Retina (tissue), 1 donor: Measurements from ENCODE around the gene KIAA1755.

Source experiments
- DNase-seq: peaks from one replicate; pipeline ENCODE4 v3.0.0-alpha.2; 2016

The KIAA1755 gene

GRCh38 chr20:38217791-38218565, 42.6 kb downstream of the KIAA1755 start:
- peak; percentile 77 for DNase-seq

DNA sequence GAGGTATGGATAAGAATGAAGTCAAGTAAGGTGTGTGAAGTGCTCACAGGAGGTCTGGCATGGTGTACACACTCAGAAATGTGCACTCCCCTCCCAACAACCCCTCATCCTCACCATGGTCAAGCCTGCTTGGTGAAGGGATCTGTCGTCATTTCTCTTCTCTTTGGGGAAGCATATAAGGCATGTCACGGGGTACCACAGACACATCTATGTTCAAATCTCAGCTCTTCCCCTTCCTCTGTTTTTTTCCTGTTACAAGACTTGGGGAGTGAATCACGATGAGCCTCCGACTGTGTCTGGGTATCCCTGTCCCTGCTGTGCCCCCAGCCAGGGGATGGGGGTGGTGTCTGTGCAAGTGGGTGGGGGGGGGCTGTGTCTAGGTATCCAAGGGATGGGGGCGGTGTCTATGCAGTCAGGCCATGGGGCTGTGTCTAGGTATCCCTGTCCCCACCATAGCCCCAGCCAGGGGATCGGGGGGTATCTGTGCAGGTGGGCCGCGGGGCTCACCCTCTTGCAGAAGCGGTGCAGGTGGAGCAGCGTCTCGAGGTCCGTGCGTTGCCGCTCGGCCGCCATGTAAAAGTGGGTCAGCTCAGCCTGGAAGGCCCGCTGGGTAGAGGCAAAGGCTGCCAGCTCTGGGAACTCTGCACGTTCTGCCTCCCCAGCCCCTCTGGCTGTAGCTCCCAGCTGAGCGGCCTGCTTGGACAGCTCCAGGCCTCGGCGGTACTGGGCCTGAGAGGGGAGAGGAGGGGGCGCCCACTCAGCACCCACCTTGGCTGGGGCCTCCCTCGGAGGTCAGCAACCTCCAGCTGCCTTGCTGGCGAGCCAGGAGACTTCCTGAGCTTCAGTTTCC, 43.6 kb downstream of the KIAA1755 start:
- no peak for DNase-seq

DNA sequence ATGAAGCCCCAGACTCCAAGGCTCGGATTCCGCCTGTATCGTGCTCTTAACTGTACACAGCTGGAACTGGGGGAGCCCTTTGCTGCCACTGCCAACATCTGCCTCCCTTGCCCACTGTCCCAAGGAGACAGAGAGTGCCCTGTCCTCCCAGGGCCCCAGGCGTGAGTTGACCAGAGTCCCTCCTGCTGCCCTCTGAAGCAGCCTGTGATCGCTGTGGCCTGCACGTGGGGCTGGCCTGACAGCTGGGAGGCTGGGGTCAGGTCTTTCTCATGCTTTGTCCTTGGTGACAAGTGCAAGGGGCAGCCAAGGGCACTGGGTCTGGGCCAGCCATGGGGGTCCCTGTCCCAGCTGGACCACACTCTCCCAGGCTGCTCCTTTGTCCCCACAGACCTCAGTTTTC, 44.3 kb downstream of the KIAA1755 start:
- DNase-seq, result no peak

- DNase-seq, result no peak
Observed at GRCh38 chr20:38215194-38216182, 45.0 kb downstream of the KIAA1755 start.

DNA sequence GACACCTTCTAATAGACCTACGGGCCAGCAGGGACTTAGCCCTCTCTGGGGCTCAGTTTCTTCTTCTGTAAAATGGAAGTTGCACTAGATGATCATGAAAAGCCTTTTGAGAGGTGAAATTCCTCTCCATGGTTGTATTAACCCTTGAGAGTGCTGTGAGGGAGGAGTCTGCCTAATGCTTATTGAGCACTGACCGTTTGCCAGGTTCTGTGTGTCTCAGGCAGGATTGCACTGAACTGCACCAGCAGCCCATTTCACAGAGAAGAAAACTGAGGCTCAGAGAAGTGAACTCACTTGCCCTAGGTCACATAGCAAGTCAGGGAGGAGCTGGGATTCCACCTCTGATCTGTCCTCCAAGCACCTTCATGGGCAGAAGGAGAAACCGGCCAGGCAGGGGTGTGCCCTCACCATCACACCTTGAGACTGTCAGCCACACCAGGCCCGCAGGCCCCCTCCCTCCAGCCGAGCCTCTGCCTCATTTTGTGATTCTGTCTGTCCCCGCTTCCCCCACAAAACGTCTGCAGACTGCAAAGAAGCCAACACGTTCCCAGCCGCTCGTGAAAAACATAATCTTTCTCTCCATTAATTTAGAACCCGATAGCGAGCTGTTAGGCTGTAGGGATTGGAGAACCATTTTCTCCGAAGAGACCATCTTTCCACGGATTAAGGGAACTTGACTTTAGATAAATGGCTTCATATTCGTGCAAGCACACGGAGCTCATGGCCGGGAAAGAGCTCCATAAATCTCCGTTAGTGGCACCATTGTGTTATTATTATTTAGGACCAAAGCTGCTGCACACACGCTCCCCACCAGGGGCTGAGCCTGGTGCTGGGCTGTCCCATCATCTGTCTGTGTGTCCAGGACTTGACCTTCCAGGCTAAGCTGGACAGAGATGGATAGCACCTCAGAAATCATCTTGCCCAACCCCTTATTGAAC, 46.0 kb downstream of the KIAA1755 start:
- DNase-seq, result no peak

- DNase-seq, result no peak
Observed at GRCh38 chr20:38213607-38213940, 47.0 kb downstream of the KIAA1755 start.

DNA sequence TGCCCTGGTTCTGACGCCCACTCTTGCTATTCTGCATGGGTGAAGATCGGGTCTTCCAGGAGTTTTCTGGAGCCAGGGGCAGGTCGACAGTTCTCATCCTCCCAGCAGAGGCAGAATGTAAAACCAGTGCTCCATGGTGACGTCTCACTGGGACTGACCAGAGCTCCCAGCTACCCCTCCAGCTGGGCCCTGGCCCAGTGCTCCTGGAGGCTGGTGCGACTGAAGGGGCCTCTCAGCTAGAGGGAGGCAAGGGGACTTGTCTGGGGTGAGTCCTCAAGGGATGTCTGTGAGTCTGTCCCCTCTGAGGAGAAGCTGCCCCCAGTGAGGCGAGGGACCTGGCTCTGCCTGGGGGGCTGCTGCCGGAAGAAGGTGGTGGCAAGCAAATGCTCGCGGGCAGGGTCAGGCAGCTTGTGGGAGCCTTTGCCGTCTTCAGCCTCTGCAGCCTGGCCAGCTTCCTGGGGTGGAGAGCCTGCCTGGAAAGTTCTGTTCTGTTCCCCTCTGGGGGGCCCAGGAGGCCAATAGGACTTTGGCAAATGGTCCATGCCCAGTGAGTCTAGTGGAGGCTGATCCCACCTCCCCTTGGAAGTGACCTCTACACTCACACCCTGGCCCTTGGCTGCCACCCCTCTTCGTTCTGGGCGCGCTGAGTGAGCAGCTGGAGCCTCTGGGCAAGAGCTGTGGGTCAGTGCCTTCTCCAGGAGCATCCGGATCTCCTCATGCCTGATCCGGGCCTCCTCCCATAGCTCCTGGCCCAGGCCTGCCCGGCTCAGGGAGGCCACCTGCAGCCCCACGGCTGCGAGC, 47.5 kb downstream of the KIAA1755 start:
- no peak for DNase-seq

- no peak for DNase-seq
Observed at GRCh38 chr20:38211200-38212097, 49.1 kb downstream of the KIAA1755 start.

DNA sequence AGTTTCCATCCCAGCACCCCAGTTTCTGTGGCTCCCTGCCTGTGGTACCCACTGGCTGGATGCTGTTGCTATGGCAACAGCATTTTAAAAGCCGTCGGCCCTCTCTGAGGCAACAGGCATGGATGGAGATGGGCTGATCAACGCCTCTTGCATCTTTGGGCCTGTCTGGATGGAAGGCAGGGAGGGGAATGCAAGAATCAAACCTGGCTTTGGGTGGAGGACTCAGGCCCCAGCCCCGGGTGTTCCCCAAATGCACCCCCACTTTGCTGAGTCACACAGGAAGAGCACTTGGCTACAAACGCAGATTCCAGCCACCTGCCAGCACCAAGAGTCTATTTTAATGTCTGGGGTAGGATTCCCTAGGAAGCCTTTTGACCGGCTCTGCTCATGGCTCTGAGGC, 49.8 kb downstream of the KIAA1755 start:
- DNase-seq, result no peak

DNA sequence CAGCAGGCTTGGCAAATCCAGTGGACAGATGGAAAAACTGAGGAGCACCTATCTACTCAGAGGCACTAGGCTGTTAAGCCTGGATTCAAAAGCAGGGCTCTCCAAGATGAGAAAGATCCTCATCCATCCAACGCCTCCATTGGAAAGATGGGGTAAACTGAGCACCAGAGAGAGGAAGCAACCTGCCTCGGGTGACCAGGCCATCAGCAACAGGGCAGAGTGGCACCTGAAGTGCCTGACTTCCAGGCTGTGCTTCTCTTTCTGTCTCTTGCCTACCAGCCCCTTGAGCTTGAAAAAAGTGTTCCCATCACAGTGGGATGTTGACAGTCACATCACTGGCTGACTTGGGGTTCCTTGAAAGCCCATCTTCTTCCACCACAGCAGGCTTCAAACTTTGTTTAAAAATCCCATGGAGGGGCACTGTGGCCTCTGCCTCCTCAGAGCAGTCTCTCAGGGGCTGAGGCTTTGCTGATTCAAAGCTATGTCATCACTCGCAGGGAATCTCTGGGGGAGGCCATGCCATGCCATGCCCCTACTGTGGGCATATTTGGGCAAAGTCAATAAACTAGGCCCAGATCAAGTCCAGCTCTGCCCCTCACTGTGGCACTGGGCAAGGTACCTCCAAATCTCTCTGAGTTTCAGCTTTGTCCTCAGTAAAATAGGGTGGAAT, 50.7 kb downstream of the KIAA1755 start:
- DNase-seq, result no peak

- DNase-seq, result no peak
Observed at GRCh38 chr20:38209054-38209675, 51.4 kb downstream of the KIAA1755 start.

GRCh38 chr20:38208523-38208922, 52.0 kb downstream of the KIAA1755 start:
- DNase-seq, result no peak

DNA sequence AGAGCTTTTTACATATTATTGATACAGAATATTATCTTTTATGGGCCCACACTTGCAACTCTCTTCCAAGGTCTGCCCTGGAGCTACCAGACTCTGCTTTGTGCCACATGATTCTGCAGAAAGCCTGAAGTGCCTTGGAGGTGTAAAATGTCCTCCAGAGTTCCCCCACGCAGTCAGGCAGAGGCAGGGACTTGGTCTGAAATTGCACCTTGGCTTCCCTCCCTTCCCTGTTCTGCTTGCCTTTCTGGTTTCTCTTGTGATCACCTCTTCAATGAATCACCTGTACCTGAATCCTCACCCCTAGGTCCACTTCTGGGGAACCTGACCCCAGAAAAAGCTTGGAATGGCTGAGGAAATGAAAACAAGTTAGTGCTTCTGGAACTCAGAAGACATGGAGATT, 52.4 kb downstream of the KIAA1755 start:
- DNase-seq, result no peak

DNA sequence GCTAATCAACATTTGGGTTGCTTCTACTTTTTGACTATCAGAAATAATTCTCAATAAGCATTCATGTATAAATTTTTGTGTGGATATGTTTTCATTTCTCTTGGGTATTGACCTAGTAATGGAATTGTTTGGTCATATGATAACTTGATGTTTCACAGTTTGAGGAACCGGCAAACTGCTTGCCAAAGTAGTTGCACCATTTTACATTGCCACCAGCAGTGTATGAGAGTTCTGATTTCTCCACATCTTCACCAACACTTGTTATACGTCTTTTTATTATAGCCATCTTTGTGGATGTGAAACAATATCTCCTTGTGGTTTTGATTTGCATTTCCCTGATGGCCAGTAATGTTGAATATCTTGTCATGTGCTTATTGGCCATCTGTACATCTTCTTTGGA, 52.9 kb downstream of the KIAA1755 start:
- DNase-seq, result no peak

GRCh38 chr20:38205001-38205400, 55.5 kb downstream of the KIAA1755 start:
- DNase-seq, result no peak

- DNase-seq, result no peak
Observed at GRCh38 chr20:38203981-38204357, 56.6 kb downstream of the KIAA1755 start.

GRCh38 chr20:38203337-38203980, 57.1 kb downstream of the KIAA1755 start:
- no peak for DNase-seq

GRCh38 chr20:38202982-38203293, 57.6 kb downstream of the KIAA1755 start:
- no peak for DNase-seq
